ENCODE measurements around the gene PLCD3. TPM values are rescaled to one million over a fixed set of nuclear protein-coding genes. Genes with fewer than 3 reads are reported as not detected.

PLCD3 gene
- total RNA-seq, 2 experiments from 2014 or later, result 3.9 to 6.6 TPM

- Mint-ChIP-seq H3K9me3 (no peaks in the 10 kb centered on the region), H3K27ac (peak overlapping the region; percentile 51), H3K4me1 (ENCODE audit: low read depth) (peaks cover 46% of the 10 kb centered on the region), H3K4me3 (no peak overlapping the region), H3K36me3 (ENCODE audit: low read depth) (peaks cover 24% of the 10 kb centered on the region), H3K27me3 (no peaks in the 10 kb centered on the region)
- no peak for DNase-seq
- ChIA-PET POLR2A (interaction anchor here (1.0 to 1.5 kb wide), 4 partner anchors 8 to 65 kb away, joined by 3 to 10 read pairs (median 4); partner anchors contain the start of genes ACBD4 and HEXIM1), CTCF (interaction anchor here (8.3 to 14.4 kb wide), 3 partner anchors 6 to 41 kb away, joined by 60 to 352 read pairs (median 145); partner anchors contain the start of genes ACBD4 and HEXIM1)
- intact Hi-C loops (cut with micrococcal nuclease), result no loop called here
- TF ChIP-seq CTCF (IDR thresholded peaks at IDR 0.05), result no peak
- no peak for ATAC-seq
Observed at GRCh38 chr17:45156242-45156641, 23.9 kb upstream of the PLCD3 start.

DNA sequence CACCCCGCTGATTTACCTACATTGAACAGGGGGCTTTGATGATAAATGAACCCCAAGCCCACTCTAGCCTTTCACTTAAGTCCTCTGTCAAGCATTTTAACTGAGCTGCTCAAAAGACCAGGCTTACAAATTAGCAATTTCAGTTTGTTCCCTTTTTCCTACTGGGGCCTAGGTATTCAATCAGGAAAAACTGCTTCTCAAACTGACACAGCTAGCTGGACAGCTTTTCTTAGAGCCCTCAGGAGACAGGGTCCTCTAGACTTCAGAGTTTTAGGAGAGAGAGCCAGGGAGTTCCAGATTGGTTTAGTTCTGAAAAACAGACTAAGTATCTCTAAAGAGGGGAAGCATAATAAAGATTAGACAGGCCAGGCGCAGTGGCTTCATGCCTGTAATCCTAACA, 23.2 kb upstream of the PLCD3 start:
- Mint-ChIP-seq H3K4me3 (no peak overlapping the region), H3K9me3 (no peaks in the 10 kb centered on the region), H3K27ac (peak overlapping the region; percentile 71), H3K4me1 (ENCODE audit: low read depth) (peaks cover 53% of the 10 kb centered on the region), H3K27me3 (no peaks in the 10 kb centered on the region), H3K36me3 (ENCODE audit: low read depth) (peaks cover 22% of the 10 kb centered on the region)
- no peak for TF ChIP-seq CTCF (IDR thresholded peaks at IDR 0.05)
- ChIA-PET POLR2A (interaction anchor here (0.8 to 1.5 kb wide), 3 partner anchors 19 to 66 kb away, joined by 3 to 4 read pairs (median 3); partner anchors contain the start of gene ACBD4), CTCF (interaction anchor here (0.6 to 14.4 kb wide), 4 partner anchors 17 to 41 kb away, joined by 3 to 352 read pairs (median 33); partner anchors contain the start of gene ACBD4)
- ATAC-seq (no peak), DNase-seq (no peak)
- intact Hi-C loops (cut with micrococcal nuclease), result no loop called here

DNA sequence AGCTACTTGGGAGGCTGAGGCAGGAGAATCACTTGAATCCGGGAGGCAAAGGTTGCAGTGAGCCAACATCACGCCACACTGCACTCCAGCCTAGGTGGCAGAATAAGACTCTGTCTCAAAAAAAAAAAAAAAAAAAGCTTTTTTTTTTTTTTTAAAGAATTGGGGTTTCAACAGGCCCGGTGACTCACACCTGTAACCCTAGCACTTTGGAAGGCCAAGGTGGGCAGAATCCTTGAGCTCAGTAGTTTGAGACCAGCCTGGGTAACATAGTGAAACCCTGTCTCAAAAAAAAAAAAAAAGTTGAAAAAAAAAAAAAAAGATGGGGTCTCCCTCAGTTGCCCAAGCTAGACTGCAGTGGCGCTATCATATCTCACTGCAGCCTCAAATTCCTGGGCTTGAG, 22.7 kb upstream of the PLCD3 start:
- ChIA-PET POLR2A (interaction anchor here (0.8 to 1.5 kb wide), 3 partner anchors 19 to 66 kb away, joined by 3 to 4 read pairs (median 3); partner anchors contain the start of gene ACBD4), CTCF (interaction anchor here (0.6 to 14.4 kb wide), 4 partner anchors 18 to 42 kb away, joined by 3 to 352 read pairs (median 33); partner anchors contain the start of gene ACBD4)
- peak overlapping the region; percentile 71 for H3K27ac Mint-ChIP-seq
- intact Hi-C loops (cut with micrococcal nuclease), result no loop called here
- H3K4me1 Mint-ChIP-seq (ENCODE audit: low read depth), result peaks cover 53% of the 10 kb centered on the region
- DNase-seq (peak; percentile 55), ATAC-seq (peak; percentile 52)
- no peak overlapping the region for H3K4me3 Mint-ChIP-seq
- no peaks in the 10 kb centered on the region for H3K27me3 Mint-ChIP-seq
- H3K36me3 Mint-ChIP-seq (ENCODE audit: low read depth), result peaks cover 22% of the 10 kb centered on the region
- H3K9me3 Mint-ChIP-seq, result no peaks in the 10 kb centered on the region
- TF ChIP-seq CTCF (IDR thresholded peaks at IDR 0.05), result no peak

DNA sequence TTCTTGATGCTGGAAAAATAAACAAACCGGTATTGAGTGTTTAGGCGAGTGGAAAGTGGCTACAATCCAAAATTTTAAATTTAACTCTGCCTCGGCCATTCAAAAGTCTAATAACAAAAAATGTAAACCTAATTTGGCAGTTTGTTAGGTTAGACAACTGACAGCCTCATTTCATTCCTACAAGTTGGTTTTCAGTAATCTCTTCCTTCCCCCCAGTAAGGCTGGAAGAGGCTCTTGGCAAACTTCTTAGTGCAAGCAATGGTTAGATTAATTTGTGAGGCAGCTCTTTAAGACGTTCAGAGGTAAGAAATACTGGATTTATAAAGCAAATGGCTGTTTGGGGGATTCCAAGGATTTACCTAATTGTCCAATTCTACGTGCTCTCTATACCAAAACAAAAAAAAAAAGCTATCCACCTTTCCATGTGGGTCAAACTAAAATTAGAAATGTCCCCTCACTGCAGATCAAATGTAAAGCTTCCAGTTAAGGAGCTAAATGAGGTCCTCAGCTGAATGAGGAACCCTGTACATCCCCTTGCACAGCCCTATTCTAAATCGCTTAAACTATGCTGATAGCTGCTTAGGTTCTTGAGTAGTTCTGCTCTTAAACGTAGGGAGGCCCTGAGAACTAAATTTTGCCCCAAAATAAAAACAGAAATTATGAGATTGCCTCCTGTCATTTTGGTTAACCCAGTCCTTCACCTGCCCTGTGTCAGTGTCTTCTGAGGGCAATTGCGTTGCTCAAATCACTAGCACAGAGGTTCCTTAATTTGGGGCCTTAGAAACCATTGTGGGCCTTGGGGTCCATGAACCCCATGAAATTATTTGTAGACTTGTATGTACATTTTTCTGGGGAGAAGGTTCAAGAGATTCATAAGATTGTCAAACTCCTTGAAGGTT, 18.8 kb upstream of the PLCD3 start:
- intact Hi-C loops (cut with micrococcal nuclease), result loop anchor here (1.0 kb wide), 1 partner anchor 19 kb away; no protein-coding TSS in a partner anchor
- ATAC-seq, result no peak
- Mint-ChIP-seq H3K27ac (peak overlapping the region; percentile 85), H3K4me1 (ENCODE audit: low read depth) (peaks cover 30% of the 10 kb centered on the region), H3K9me3 (no peaks in the 10 kb centered on the region), H3K4me3 (peak overlapping the region; percentile 98), H3K36me3 (ENCODE audit: low read depth) (peaks cover 17% of the 10 kb centered on the region), H3K27me3 (no peaks in the 10 kb centered on the region)
- ChIA-PET POLR2A (interaction anchor here (0.6 to 8.5 kb wide), 14 partner anchors 10 to 258 kb away, joined by 3 to 200 read pairs (median 14); partner anchors contain the start of genes ACBD4, HEXIM2 and MAP3K14), CTCF (interaction anchor here (0.7 to 14.4 kb wide), 24 partner anchors 9 to 234 kb away, joined by 3 to 352 read pairs (median 6); partner anchors contain the start of genes ACBD4, FMNL1, HEXIM2 and PLCD3)
- no peak for TF ChIP-seq CTCF (IDR thresholded peaks at IDR 0.05)
- DNase-seq, result no peak

Measured in activated CD8-positive, alpha-beta T cell treated with anti-CD3 and anti-CD28 coated beads for 36 hours (primary cell).